Smooth muscle cell (in vitro differentiated cells): ENCODE measurements around the gene PRKG1. TPM values are rescaled to one million over a fixed set of nuclear protein-coding genes. Genes with fewer than 3 reads are reported as not detected.

Source experiments
- DNase-seq: peaks from one replicate; lab custom pipeline; 2025; ENCODE audit not compliant: unreplicated experiment; lab: John Stamatoyannopoulos, UW
- H2AFZ ChIP-seq: fragments of 200-600 bp; sonication (generic); 2 replicates; pipeline ENCODE4 v1.6.0; 2016; ENCODE audit warnings: antibody characterized with exemption, low read depth, mild to moderate bottlenecking
- H3F3A ChIP-seq: fragments of 200-600 bp; sonication (generic); 2 replicates; pipeline ENCODE4 v1.6.0; 2017; ENCODE audit warnings: antibody characterized with exemption, low read depth
- H3K27ac ChIP-seq: fragments of 200-600 bp; sonication (generic); 2 replicates; pipeline ENCODE4 v1.5.1; 2016; ENCODE audit warnings: low read depth, mild to moderate bottlenecking
- H3K27me3 ChIP-seq: fragments of 200-600 bp; sonication (generic); 2 replicates; pipeline ENCODE4 v1.6.1; 2016; ENCODE audit warnings: low read depth, mild to moderate bottlenecking
- H3K36me3 ChIP-seq: fragments of 200-600 bp; sonication (generic); 2 replicates; pipeline ENCODE4 v1.5.1; 2016; ENCODE audit warnings: low read depth
- H3K4me1 ChIP-seq: fragments of 200-600 bp; sonication (generic); 2 replicates; pipeline ENCODE4 v1.5.1; 2016; ENCODE audit warnings: low read depth
- H3K4me2 ChIP-seq: fragments of 200-600 bp; sonication (generic); 2 replicates; pipeline ENCODE4 v1.6.0; 2016; ENCODE audit warnings: mild to moderate bottlenecking
- H3K4me3 ChIP-seq: fragments of 200-600 bp; sonication (generic); 2 replicates; pipeline ENCODE4 v1.5.1; 2016; ENCODE audit warnings: mild to moderate bottlenecking
- H3K79me2 ChIP-seq: fragments of 200-600 bp; sonication (generic); 2 replicates; pipeline ENCODE4 v1.6.0; 2016; ENCODE audit warnings: low read depth, mild to moderate bottlenecking
- H3K9ac ChIP-seq: fragments of 200-600 bp; sonication (generic); 2 replicates; pipeline ENCODE4 v1.6.0; 2016; ENCODE audit warnings: low read depth
- H3K9me3 ChIP-seq: fragments of 200-600 bp; sonication (generic); replicated peaks from 2 replicates; pipeline ENCODE4 v1.5.1; 2016; ENCODE audit warnings: low read depth
- H4K20me1 ChIP-seq: fragments of 200-600 bp; sonication (generic); 2 replicates; pipeline ENCODE4 v1.6.0; 2016; ENCODE audit warnings: low read depth
- WGBS: methylation state at CpG from one replicate; pipeline ENCODE4 v1.1.7; 2016; ENCODE audit warnings: low lambda C conversion rate; 5-methylcytosine and 5-hydroxymethylcytosine counted together
- polyA plus RNA-seq: library from polyadenylated mRNA; unstranded; fragments of >200 nt; fragmentation: Nextera tagmentation; extraction: Ambion mirVana; gene quantifications from 2 replicates; pipeline ENCODE4 v1.2.1, GENCODE V29; 2016
- total RNA-seq: library from RNA; depleted of rRNA; stranded (reverse); fragments of >200 nt; gene quantifications from 2 replicates; pipeline ENCODE4 v1.2.3, GENCODE V29; 2014
- TF ChIP-seq, protein P1 (sequence below): fragments of 200-600 bp; sonication (generic); IDR thresholded peaks from 2 replicates; pipeline ENCODE4 v1.5.1; 2017; ENCODE audit warnings: borderline replicate concordance, mild to moderate bottlenecking, antibody characterized with exemption; ENCODE audit not compliant: insufficient read depth, poor library complexity, severe bottlenecking

The PRKG1 gene
- total and polyA plus RNA-seq, 2 experiments from 2014 or later = 7.2 to 13.4 TPM

DNA sequence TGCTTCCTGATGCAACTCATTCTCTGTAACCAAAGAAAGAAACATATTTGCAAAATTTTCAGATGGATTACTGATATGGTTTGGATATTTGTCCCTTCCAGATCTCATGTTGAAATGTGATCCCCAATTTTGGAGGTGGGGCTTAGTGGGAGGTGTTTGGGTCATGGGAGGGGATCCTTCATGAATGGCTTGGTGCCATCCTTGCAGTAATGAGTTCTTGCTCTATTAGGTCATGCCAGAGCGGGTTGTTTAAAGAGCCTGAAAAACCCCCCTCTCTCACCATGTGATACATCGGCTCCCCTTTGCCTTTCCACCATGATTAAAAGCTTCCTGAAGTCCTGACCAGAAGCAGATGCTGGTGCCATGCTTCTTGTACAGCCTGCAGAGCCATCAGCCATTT is 43.8 kb upstream of the PRKG1 start:
- H2AFZ ChIP-seq = no peak overlapping the region
- H4K20me1 ChIP-seq = peaks cover 5% of the 10 kb centered on the region
- no peak overlapping the region for H3K4me3 ChIP-seq
- no peak overlapping the region for H3K4me2 ChIP-seq
- no peaks in the 10 kb centered on the region for H3K36me3 ChIP-seq
- TF ChIP-seq, protein P1, sequence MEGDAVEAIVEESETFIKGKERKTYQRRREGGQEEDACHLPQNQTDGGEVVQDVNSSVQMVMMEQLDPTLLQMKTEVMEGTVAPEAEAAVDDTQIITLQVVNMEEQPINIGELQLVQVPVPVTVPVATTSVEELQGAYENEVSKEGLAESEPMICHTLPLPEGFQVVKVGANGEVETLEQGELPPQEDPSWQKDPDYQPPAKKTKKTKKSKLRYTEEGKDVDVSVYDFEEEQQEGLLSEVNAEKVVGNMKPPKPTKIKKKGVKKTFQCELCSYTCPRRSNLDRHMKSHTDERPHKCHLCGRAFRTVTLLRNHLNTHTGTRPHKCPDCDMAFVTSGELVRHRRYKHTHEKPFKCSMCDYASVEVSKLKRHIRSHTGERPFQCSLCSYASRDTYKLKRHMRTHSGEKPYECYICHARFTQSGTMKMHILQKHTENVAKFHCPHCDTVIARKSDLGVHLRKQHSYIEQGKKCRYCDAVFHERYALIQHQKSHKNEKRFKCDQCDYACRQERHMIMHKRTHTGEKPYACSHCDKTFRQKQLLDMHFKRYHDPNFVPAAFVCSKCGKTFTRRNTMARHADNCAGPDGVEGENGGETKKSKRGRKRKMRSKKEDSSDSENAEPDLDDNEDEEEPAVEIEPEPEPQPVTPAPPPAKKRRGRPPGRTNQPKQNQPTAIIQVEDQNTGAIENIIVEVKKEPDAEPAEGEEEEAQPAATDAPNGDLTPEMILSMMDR = no peak
- no peaks in the 10 kb centered on the region for H3K79me2 ChIP-seq
- H3K9me3 ChIP-seq = no peaks in the 10 kb centered on the region
- H3K4me1 ChIP-seq = peaks cover 4% of the 10 kb centered on the region
- H3K27ac ChIP-seq = no peak overlapping the region
- no peaks in the 10 kb centered on the region for H3F3A ChIP-seq
- no peaks in the 10 kb centered on the region for H3K27me3 ChIP-seq
- 87% methylated on average over 2 of the region's 2 CpGs for WGBS
- no peak overlapping the region for H3K9ac ChIP-seq
- DNase-seq = no peak

DNA sequence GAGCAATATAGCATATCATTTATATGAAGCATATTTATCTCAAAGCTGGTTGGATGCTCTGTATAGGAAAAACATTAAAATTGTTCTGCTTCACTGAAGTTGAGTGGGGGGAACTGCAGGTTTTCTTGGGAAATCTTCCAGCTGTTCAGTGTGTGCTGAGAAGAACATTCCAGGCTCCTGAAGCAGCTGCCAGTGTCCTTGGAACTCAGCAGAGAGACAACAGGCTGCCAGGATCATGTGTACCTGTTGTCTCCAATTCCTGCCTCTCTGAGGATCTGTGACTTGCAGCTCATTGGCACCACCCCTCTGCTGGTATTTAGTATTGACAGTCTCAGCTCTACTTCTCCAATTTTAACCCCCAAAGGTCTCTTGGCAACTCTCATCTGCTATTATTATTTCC is 42.3 kb upstream of the PRKG1 start:
- no peak for DNase-seq
- Histone ChIP-seq H3K4me2 (no peak overlapping the region), H3F3A (no peaks in the 10 kb centered on the region), H3K27ac (no peak overlapping the region), H3K4me3 (no peak overlapping the region), H3K9me3 (no peaks in the 10 kb centered on the region), H3K27me3 (no peaks in the 10 kb centered on the region), H3K9ac (no peak overlapping the region), H3K79me2 (no peaks in the 10 kb centered on the region), H2AFZ (no peak overlapping the region), H3K36me3 (no peaks in the 10 kb centered on the region), H3K4me1 (peaks cover 4% of the 10 kb centered on the region), H4K20me1 (peaks cover 10% of the 10 kb centered on the region)
- TF ChIP-seq, protein P1 = no peak

DNA sequence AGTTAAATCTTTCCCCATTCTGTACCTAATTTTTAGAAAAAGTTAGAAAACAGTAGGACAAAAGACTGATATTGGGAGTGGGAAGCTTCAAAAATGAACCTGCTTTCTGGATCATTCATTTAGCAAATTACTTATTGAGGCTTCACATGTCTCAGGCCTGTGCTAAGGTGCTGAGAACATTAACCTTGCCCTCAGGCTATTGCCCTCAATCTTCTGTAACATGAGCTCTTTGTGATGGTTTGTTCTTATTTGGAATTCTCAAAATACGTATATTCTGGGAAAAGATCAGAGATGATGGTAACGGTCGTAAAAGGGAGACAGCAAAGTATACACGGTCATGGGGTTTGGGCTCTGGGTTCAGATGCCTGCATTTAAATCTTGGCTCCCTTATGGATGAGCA is 39.5 kb upstream of the PRKG1 start:
- no peaks in the 10 kb centered on the region for H3K27me3 ChIP-seq
- TF ChIP-seq, protein P1 = no peak
- peaks cover 10% of the 10 kb centered on the region for H4K20me1 ChIP-seq
- no peaks in the 10 kb centered on the region for H3K9me3 ChIP-seq
- H3K9ac ChIP-seq = no peak overlapping the region
- no peak overlapping the region for H3K27ac ChIP-seq
- H3K79me2 ChIP-seq = no peaks in the 10 kb centered on the region
- H3K4me1 ChIP-seq = peaks cover 4% of the 10 kb centered on the region
- H3K4me2 ChIP-seq = no peak overlapping the region
- H3K36me3 ChIP-seq = no peaks in the 10 kb centered on the region
- no peaks in the 10 kb centered on the region for H3F3A ChIP-seq
- DNase-seq = no peak
- WGBS = 60% methylated on average over 4 of the region's 4 CpGs
- H2AFZ ChIP-seq = no peak overlapping the region
- no peak overlapping the region for H3K4me3 ChIP-seq

DNA sequence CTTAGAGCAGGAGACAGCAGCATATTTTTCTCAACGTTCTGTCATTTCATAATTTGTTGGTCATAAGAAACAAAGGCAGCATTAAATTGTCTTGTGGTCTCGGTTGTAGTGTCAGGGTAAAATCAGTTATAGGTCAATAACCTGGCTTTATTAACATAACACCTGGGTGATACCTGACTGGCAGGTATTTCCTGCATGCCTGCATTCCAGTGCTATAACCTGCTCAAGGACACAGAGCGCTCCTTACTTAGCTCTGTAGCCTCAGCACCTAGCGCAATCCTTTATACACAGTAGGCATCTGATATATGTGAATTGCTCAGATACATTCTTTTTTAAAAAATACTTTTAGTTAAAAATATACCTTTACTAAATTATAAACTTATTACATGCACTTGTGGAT is 38.9 kb upstream of the PRKG1 start:
- WGBS = 73% methylated on average over 4 of the region's 4 CpGs
- H2AFZ ChIP-seq = no peak overlapping the region
- TF ChIP-seq, protein P1 = no peak

More for the DNA sequence above, 38.9 kb upstream of the PRKG1 start:
- Histone ChIP-seq H3K27me3 (no peaks in the 10 kb centered on the region), H3K9me3 (no peaks in the 10 kb centered on the region), H4K20me1 (peaks cover 10% of the 10 kb centered on the region), H3K4me2 (no peak overlapping the region), H3K79me2 (no peaks in the 10 kb centered on the region), H3K4me1 (peaks cover 4% of the 10 kb centered on the region), H3K36me3 (no peaks in the 10 kb centered on the region), H3F3A (no peaks in the 10 kb centered on the region), H3K27ac (no peak overlapping the region), H3K9ac (no peak overlapping the region), H3K4me3 (no peak overlapping the region)
- DNase-seq = no peak
